ENCODE results near the gene HSD11B1L. TPM values are rescaled to one million over a fixed set of nuclear protein-coding genes. Genes with fewer than 3 reads are reported as not detected.

HSD11B1L gene
- polyA plus RNA-seq, 3 donors, result 1.9 to 2.5 (median 2.4) TPM

- intact Hi-C loops (cut with micrococcal nuclease), result loop anchor here (2.0 to 10.0 kb wide), 4 partner anchors 65 to 689 kb away; partner anchors contain the start of genes ALKBH7 (in 1 of the 2), DUS3L (in 1 of the 2), NDUFA11 (in 1 of the 2) and PSPN (in 1 of the 2)
- H3K36me3 ChIP-seq (replicated peaks in 1 of 2; ENCODE audit: control insufficient read depth in 1 of 2, insufficient read depth in 2 of 2, low read length in 2 of 2), result no peaks in the 10 kb centered on the region
- H3K4me1 ChIP-seq (ENCODE audit: control insufficient read depth in 1 of 2, insufficient read depth in 2 of 2, low read length in 2 of 2), result peaks cover 25 to 32% of the 10 kb centered on the region in 2 donors
- H2AFZ ChIP-seq (ENCODE audit: insufficient read depth, low read depth, low read length, poor library complexity, severe bottlenecking), result peak overlapping the region; percentile 87
- under 1% methylated on average over 15 of the region's 16 CpGs for WGBS (ENCODE audit: insufficient coverage)
- Mint-ChIP-seq H3K36me3 (no peaks in the 10 kb centered on the region), H3K9me3 (peaks cover 0 to 8% (median 2%) of the 10 kb centered on the region in 7 donors), H3K27ac (peak overlapping the region; percentile 78 to 95 (median 90)), H3K27me3 (ENCODE audit: low read depth in 3 of 3) (peaks cover 0 to 7% (median 5%) of the 10 kb centered on the region in 3 donors), H3K4me3 (peak overlapping the region; percentile 75 to 86), H3K4me1 (peaks cover 22% of the 10 kb centered on the region)
- peak overlapping the region; percentile 50 to 75 for H3K27ac ChIP-seq (ENCODE audit: low read depth in 1 of 2, low read length in 2 of 2)
- no peaks in the 10 kb centered on the region for H3K27me3 ChIP-seq (ENCODE audit: control insufficient read depth in 2 of 2, insufficient read depth in 2 of 2, low read length in 2 of 2)
- H4K20me1 ChIP-seq (ENCODE audit: insufficient read depth, low read length), result peaks cover 11% of the 10 kb centered on the region
- peak overlapping the region; percentile 80 for H3K4me2 ChIP-seq (replicated peaks; ENCODE audit: extremely low read depth, low read length, poor library complexity, severe bottlenecking)
- peaks cover 13% of the 10 kb centered on the region for H3K79me2 ChIP-seq (ENCODE audit: insufficient read depth, low read length)
- DNase-seq, result no peak
- H3K9ac ChIP-seq (ENCODE audit: insufficient read depth, low read length, poor library complexity, severe bottlenecking), result peak overlapping the region; percentile 67
- H3K4me3 ChIP-seq (replicated peaks in 1 of 3; ENCODE audit: low read depth in 2 of 3, low read length in 3 of 3), result peak overlapping the region; percentile 29 to 76 (median 36)
- no peaks in the 10 kb centered on the region for H3K9me3 ChIP-seq (replicated peaks in 1 of 2; ENCODE audit: control insufficient read depth in 1 of 2, insufficient read depth in 1 of 2, low read length in 2 of 2)
- no peak for TF ChIP-seq CTCF (IDR thresholded peaks at IDR 0.05)
Measured at GRCh38 chr19:5686326-5686646, 5.5 kb downstream of the HSD11B1L start.

GRCh38 chr19:5686647-5687359, 6.0 kb downstream of the HSD11B1L start:
- Mint-ChIP-seq H3K27me3 (ENCODE audit: low read depth in 3 of 3) (peaks cover 0 to 4% (median 1%) of the 10 kb centered on the region in 3 donors), H3K27ac (peak overlapping the region; percentile 78 to 95 (median 90)), H3K9me3 (peaks cover 0 to 8% (median 0%) of the 10 kb centered on the region in 7 donors), H3K36me3 (no peaks in the 10 kb centered on the region), H3K4me1 (peaks cover 23% of the 10 kb centered on the region), H3K4me3 (peak overlapping the region; percentile 75 to 86)
- Histone ChIP-seq H2AFZ (ENCODE audit: insufficient read depth, low read depth, low read length, poor library complexity, severe bottlenecking) (peak overlapping the region; percentile 87), H3K4me3 (replicated peaks in 1 of 3; ENCODE audit: low read depth in 2 of 3, low read length in 3 of 3) (peak overlapping the region; percentile 29 to 76 (median 36)), H3K4me2 (replicated peaks; ENCODE audit: extremely low read depth, low read length, poor library complexity, severe bottlenecking) (peak overlapping the region; percentile 80), H3K4me1 (ENCODE audit: control insufficient read depth in 1 of 2, insufficient read depth in 2 of 2, low read length in 2 of 2) (peaks cover 27 to 34% of the 10 kb centered on the region in 2 donors), H3K27ac (ENCODE audit: low read depth in 1 of 2, low read length in 2 of 2) (peak overlapping the region; percentile 50 to 75), H3K36me3 (replicated peaks in 1 of 2; ENCODE audit: control insufficient read depth in 1 of 2, insufficient read depth in 2 of 2, low read length in 2 of 2) (peaks cover under 1 to 1% of the 10 kb centered on the region in 2 donors), H3K27me3 (ENCODE audit: control insufficient read depth in 2 of 2, insufficient read depth in 2 of 2, low read length in 2 of 2) (no peaks in the 10 kb centered on the region), H3K9me3 (replicated peaks in 1 of 2; ENCODE audit: control insufficient read depth in 1 of 2, insufficient read depth in 1 of 2, low read length in 2 of 2) (no peaks in the 10 kb centered on the region), H3K9ac (ENCODE audit: insufficient read depth, low read length, poor library complexity, severe bottlenecking) (peak overlapping the region; percentile 67), H4K20me1 (ENCODE audit: insufficient read depth, low read length) (peaks cover 17% of the 10 kb centered on the region), H3K79me2 (ENCODE audit: insufficient read depth, low read length) (peaks cover 18% of the 10 kb centered on the region)
- TF ChIP-seq CTCF (IDR thresholded peaks at IDR 0.05), result peak; percentile 79
- WGBS (ENCODE audit: insufficient coverage), result under 1% methylated on average over 59 of the region's 59 CpGs
- DNase-seq, result peak; percentile 90 to 95 (median 93)
- intact Hi-C loops (cut with micrococcal nuclease), result loop anchor here (2.0 to 10.0 kb wide), 4 partner anchors 66 to 688 kb away; partner anchors contain the start of genes ALKBH7 (in 1 of the 2), DUS3L (in 1 of the 2), NDUFA11 (in 1 of the 2) and PSPN (in 1 of the 2)

All from CD14-positive monocyte (primary cell).